IMR-90 (cell line): ENCODE data around the gene NEDD4L. TPM values are rescaled to one million over a fixed set of nuclear protein-coding genes. Genes with fewer than 3 reads are reported as not detected.

Experiments
- ATAC-seq: fragments of 200-7000 bp; cut with Tn5 transposase; 2 replicates; pipeline ENCODE4 v1.9.1; 2020; ENCODE audit warnings: low read depth, mild to moderate bottlenecking, moderate library complexity
- BruUV-seq: library from RNA; stranded (reverse); fragments of 400-500 nt; replicated peaks from 2 replicates; lab custom pipeline; 2021; lab: Mats Ljungman, UMichigan
- CTCF ChIA-PET: fragments of 300-600 bp; formaldehyde crosslinking; extraction: SDS; loops from one replicate; lab custom pipeline; 2021; ENCODE audit warnings: antibody characterized with exemption; lab: Yijun Ruan, JAX
- POLR2A ChIA-PET: fragments of 300-600 bp; sonication (Branson Sonifier 250); formaldehyde crosslinking; loops from one replicate; lab custom pipeline; 2022; ENCODE audit warnings: antibody characterized with exemption; ENCODE audit not compliant: unreplicated experiment; lab: Charles Lee
- DNase-seq: peaks from one replicate; pipeline ENCODE4 v3.0.0; 2013
- H2AFZ ChIP-seq: replicated peaks from 2 replicates; pipeline ENCODE3; 2013; ENCODE audit warnings: low read length, mild to moderate bottlenecking; ENCODE audit not compliant: poor library complexity
- H2AK5ac ChIP-seq: 2 replicates; pipeline ENCODE4 v1.6.1; 2013; ENCODE audit warnings: low read depth, low read length, inconsistent platforms
- H2AK9ac ChIP-seq: replicated peaks from 2 replicates; pipeline ENCODE3; 2013; ENCODE audit warnings: mild to moderate bottlenecking, low read depth, low read length, moderate library complexity; ENCODE audit not compliant: poor library complexity
- H2BK120ac ChIP-seq: 2 replicates; pipeline ENCODE4 v1.6.1; 2013; ENCODE audit warnings: low read depth, low read length, inconsistent platforms
- H2BK15ac ChIP-seq: 3 replicates; pipeline ENCODE4 v1.6.1; 2013; ENCODE audit warnings: low read depth, low read length, inconsistent platforms
- H2BK20ac ChIP-seq: 2 replicates; pipeline ENCODE4 v1.6.1; 2013; ENCODE audit warnings: low read depth, mild to moderate bottlenecking, inconsistent platforms, low read length, moderate library complexity
- H2BK5ac ChIP-seq: 2 replicates; pipeline ENCODE4 v1.6.1; 2013; ENCODE audit warnings: mild to moderate bottlenecking, low read depth, low read length, inconsistent platforms; ENCODE audit not compliant: poor library complexity, severe bottlenecking
- H3K14ac ChIP-seq: replicated peaks from 2 replicates; pipeline ENCODE4 v1.6.1; 2013; ENCODE audit warnings: low read depth, low read length, inconsistent platforms
- H3K18ac ChIP-seq: 2 replicates; pipeline ENCODE4 v1.6.1; 2013; ENCODE audit warnings: low read depth, low read length, control low read depth
- H3K23ac ChIP-seq: 2 replicates; pipeline ENCODE4 v1.6.1; 2013; ENCODE audit warnings: low read depth, low read length, inconsistent platforms
- H3K27ac ChIP-seq: 2 replicates; pipeline ENCODE4 v1.5.1; 2013; ENCODE audit warnings: mild to moderate bottlenecking, control low read depth, low read length; ENCODE audit not compliant: insufficient read depth
- H3K27me3 ChIP-seq: 2 replicates; pipeline ENCODE4 v1.6.1; 2013; ENCODE audit warnings: low read length; ENCODE audit not compliant: control insufficient read depth, insufficient read depth
- H3K36me3 ChIP-seq: 2 replicates; pipeline ENCODE4 v1.6.1; 2013; ENCODE audit warnings: low read length, mixed read lengths; ENCODE audit not compliant: control insufficient read depth, insufficient read depth
- H3K4ac ChIP-seq: 2 replicates; pipeline ENCODE4 v1.6.1; 2013; ENCODE audit warnings: low read depth, low read length, inconsistent platforms
- H3K4me1 ChIP-seq: 2 replicates; pipeline ENCODE4 v1.6.1; 2013; ENCODE audit warnings: low read length, mixed read lengths; ENCODE audit not compliant: control insufficient read depth, insufficient read depth
- H3K4me2 ChIP-seq: 2 replicates; pipeline ENCODE4 v1.6.1; 2013; ENCODE audit warnings: low read depth, mild to moderate bottlenecking, control low read depth, low read length, moderate library complexity
- H3K4me3 ChIP-seq: 2 replicates; pipeline ENCODE4 v1.5.1; 2013; ENCODE audit warnings: low read depth, mild to moderate bottlenecking, control low read depth, low read length, moderate library complexity; ENCODE audit not compliant: insufficient read depth
- H3K56ac ChIP-seq: 2 replicates; pipeline ENCODE4 v1.6.1; 2013; ENCODE audit warnings: low read length, inconsistent platforms; ENCODE audit not compliant: insufficient read depth; ENCODE audit errors: extremely low read depth
- H3K79me1 ChIP-seq, 2 experiments: 2 replicates each; pipeline ENCODE4 v1.6.1; 2013; ENCODE audit warnings: low read length in 2 of 2, inconsistent platforms in 1 of 2, low read depth in 1 of 2
- H3K9ac ChIP-seq: 2 replicates; pipeline ENCODE4 v1.6.1; 2013; ENCODE audit warnings: low read depth, low read length, control low read depth
- H3K9me1 ChIP-seq: 2 replicates; pipeline ENCODE4 v1.6.1; 2013; ENCODE audit warnings: low read length, inconsistent platforms; ENCODE audit not compliant: insufficient read depth
- H3K9me3 ChIP-seq: 2 replicates; pipeline ENCODE4 v1.6.1; 2013; ENCODE audit warnings: low read length; ENCODE audit not compliant: control insufficient read depth, insufficient read depth
- H4K20me1 ChIP-seq: 2 replicates; pipeline ENCODE4 v1.6.1; 2013; ENCODE audit warnings: low read length, inconsistent platforms; ENCODE audit not compliant: insufficient read depth
- H4K5ac ChIP-seq: 2 replicates; pipeline ENCODE4 v1.6.1; 2013; ENCODE audit warnings: mild to moderate bottlenecking, low read depth, low read length, control low read depth
- H4K8ac ChIP-seq, 2 experiments: 2 replicates each; pipeline ENCODE4 v1.6.1; 2013; ENCODE audit warnings: low read depth in 2 of 2, low read length in 2 of 2, control low read depth in 1 of 2, inconsistent platforms in 1 of 2
- H4K91ac ChIP-seq: 2 replicates; pipeline ENCODE4 v1.6.1; 2013; ENCODE audit warnings: low read depth, low read length, inconsistent platforms; ENCODE audit not compliant: insufficient read depth
- BHLHE40 ChIP-seq: fragments of 150-350 bp; IDR thresholded peaks from 2 replicates; pipeline ENCODE4 v1.6.1; 2016; ENCODE audit warnings: mild to moderate bottlenecking, low read depth, low read length
- CEBPB ChIP-seq: IDR thresholded peaks from 2 replicates; pipeline ENCODE4 v1.6.1; 2012; ENCODE audit warnings: low read depth, low read length, improper control_type of control experiment
- CHD1 ChIP-seq: IDR thresholded peaks from 2 replicates; pipeline ENCODE4 v1.6.1; 2012; ENCODE audit warnings: low read depth, low read length, improper control_type of control experiment
- CTCF ChIP-seq: conservative IDR thresholded peaks from 2 replicates; pipeline ENCODE4 v1.5.1; 2012; ENCODE audit warnings: mild to moderate bottlenecking, low read depth, low read length, improper control_type of control experiment
- ELK1 ChIP-seq: fragments of 150-350 bp; IDR thresholded peaks from 2 replicates; pipeline ENCODE4 v1.6.1; 2016; ENCODE audit warnings: low read depth, mild to moderate bottlenecking, low read length, moderate library complexity, borderline replicate concordance
- FOS ChIP-seq: fragments of 150-350 bp; IDR thresholded peaks from 2 replicates; pipeline ENCODE4 v1.6.1; 2016; ENCODE audit warnings: low read depth, low read length
- MAFK ChIP-seq: IDR thresholded peaks from 2 replicates; pipeline ENCODE4 v1.6.1; 2012; ENCODE audit warnings: low read depth, low read length, improper control_type of control experiment
- MAZ ChIP-seq: IDR thresholded peaks from 2 replicates; pipeline ENCODE4 v1.6.1; 2012; ENCODE audit warnings: low read depth, mild to moderate bottlenecking, low read length, improper control_type of control experiment, moderate library complexity, borderline replicate concordance
- MXI1 ChIP-seq: IDR thresholded peaks from 2 replicates; pipeline ENCODE4 v1.6.1; 2012; ENCODE audit warnings: low read depth, mild to moderate bottlenecking, low read length, moderate library complexity, borderline replicate concordance
- NFE2L2 ChIP-seq: fragments of 150-350 bp; IDR thresholded peaks from 2 replicates; pipeline ENCODE4 v1.6.1; 2016; ENCODE audit warnings: low read depth, mild to moderate bottlenecking, low read length
- POLR2A ChIP-seq: IDR thresholded peaks from 2 replicates; pipeline ENCODE4 v1.6.1; 2012; ENCODE audit warnings: mild to moderate bottlenecking, low read depth, low read length
- RAD21 ChIP-seq: IDR thresholded peaks from 2 replicates; pipeline ENCODE4 v1.6.1; 2012; ENCODE audit warnings: low read length, improper control_type of control experiment
- RCOR1 ChIP-seq: IDR thresholded peaks from 2 replicates; pipeline ENCODE4 v1.6.1; 2012; ENCODE audit warnings: mild to moderate bottlenecking, low read length, improper control_type of control experiment; ENCODE audit not compliant: insufficient replicate concordance
- RFX5 ChIP-seq: IDR thresholded peaks from 2 replicates; pipeline ENCODE4 v1.8.0; 2012; ENCODE audit warnings: low read depth, mild to moderate bottlenecking, low read length, moderate library complexity
- SMC3 ChIP-seq: fragments of 150-350 bp; IDR thresholded peaks from 2 replicates; pipeline ENCODE4 v1.6.1; 2016; ENCODE audit warnings: low read depth, mild to moderate bottlenecking, antibody characterized with exemption, low read length, moderate library complexity
- WGBS, 2 experiments: methylation state at CpG; one replicate each; pipeline versions ENCODE4 v1.1.5 to v1.1.7; 2013; ENCODE audit warnings: missing lambda C conversion rate in 2 of 2; ENCODE audit not compliant: insufficient read length in 1 of 2; ENCODE audit errors: extremely low coverage in 2 of 2; 5-methylcytosine and 5-hydroxymethylcytosine counted together
- dilution Hi-C: fragments of 300-500 bp; cut with HindIII; formaldehyde crosslinking; loops from one replicate; pipeline ENCODE4 v1.14.3; 2018; ENCODE audit warnings: low sequenced_read_pairs; ENCODE audit not compliant: unreplicated experiment
- in situ Hi-C: fragments of 300-500 bp; cut with MboI; formaldehyde crosslinking; loops from 3 replicates; pipeline ENCODE4 v1.14.3; 2019; ENCODE audit warnings: low sequenced_read_pairs, inconsistent platforms, mixed read lengths
- intact Hi-C: fragments of 100-400 bp; cut with micrococcal nuclease; formaldehyde crosslinking; loops from 2 replicates; pipeline ENCODE4 v1.10.0; 2022
- polyA plus RNA-seq, 3 experiments: library from polyadenylated mRNA; depleted of rRNA; stranded (reverse); fragments of >200 nt; gene quantifications; 2 replicates each; pipeline ENCODE4 v1.2.3, GENCODE V29; 2012; ENCODE audit warnings: low replicate concordance in 1 of 3
- total RNA-seq: library from RNA; depleted of rRNA; stranded (reverse); fragments of >200 nt; gene quantifications from 2 replicates; pipeline ENCODE4 v1.2.3, GENCODE V29; 2012
- TF ChIP-seq, protein P1 (sequence below): fragments of 150-350 bp; IDR thresholded peaks from 2 replicates; pipeline ENCODE4 v1.6.1; 2017; ENCODE audit warnings: mild to moderate bottlenecking, antibody characterized with exemption, low read length, low read depth

Gene NEDD4L
- total and polyA plus RNA-seq, 2 of the 4 experiments (the other 2 are of a cell fraction), result 10.0 to 10.9 TPM

GRCh38 chr18:58226429-58226828 is 182.4 kb downstream of the NEDD4L start:
- intact Hi-C loops, result no loop called here
- Histone ChIP-seq H2AK5ac (peak overlapping the region; percentile 7; the same call in 1 of the 2 replicates), H4K8ac (no peak overlapping the region), H3K14ac (no peak overlapping the region), H4K91ac (no peak overlapping the region), H4K5ac (no peak overlapping the region; the same call in 1 of the 2 replicates), H3K9me3 (no peaks in the 10 kb centered on the region), H2BK5ac (no peak overlapping the region), H3K4me1 (peaks cover 13% of the 10 kb centered on the region), H3K18ac (no peak overlapping the region), H3K4me3 (no peak overlapping the region), H3K9me1 (peaks cover 17% of the 10 kb centered on the region), H2BK20ac (peak overlapping the region; percentile 51), H3K27me3 (no peaks in the 10 kb centered on the region), H2BK120ac (no peak overlapping the region), H2AFZ (no peak overlapping the region), H3K4me2 (no peak overlapping the region), H3K9ac (no peak overlapping the region), H4K20me1 (no peaks in the 10 kb centered on the region), H3K23ac (no peak overlapping the region), H2BK15ac (no peak overlapping the region), H3K4ac (peak overlapping the region; percentile 64), H3K79me1 (peaks cover 0 to 12% of the 10 kb centered on the region in 2 experiments; a peak in 2 of 4 replicates), H3K36me3 (no peaks in the 10 kb centered on the region), H3K56ac (no peak overlapping the region), H2AK9ac (no peak overlapping the region), H3K27ac (no peak overlapping the region)
- dilution Hi-C loops, result no loop called here
- no TSS peak for BruUV-seq
- ChIA-PET CTCF (no interaction called here), POLR2A (no interaction called here)
- in situ Hi-C loops, result no loop called here
- WGBS, 2 experiments, result no CpG with 5 or more reads among the region's 3 CpGs
- no peak for ATAC-seq
- no peak for DNase-seq
- TF ChIP-seq RFX5 (no peak), CEBPB (no peak), ELK1 (no peak), CHD1 (no peak), MAFK (no peak), NFE2L2 (no peak), BHLHE40 (no peak), FOS (no peak), CTCF (no peak), RAD21 (no peak), POLR2A (no peak), SMC3 (no peak), MAZ (no peak), RCOR1 (no peak), MXI1 (no peak)
- TF ChIP-seq, protein P1, sequence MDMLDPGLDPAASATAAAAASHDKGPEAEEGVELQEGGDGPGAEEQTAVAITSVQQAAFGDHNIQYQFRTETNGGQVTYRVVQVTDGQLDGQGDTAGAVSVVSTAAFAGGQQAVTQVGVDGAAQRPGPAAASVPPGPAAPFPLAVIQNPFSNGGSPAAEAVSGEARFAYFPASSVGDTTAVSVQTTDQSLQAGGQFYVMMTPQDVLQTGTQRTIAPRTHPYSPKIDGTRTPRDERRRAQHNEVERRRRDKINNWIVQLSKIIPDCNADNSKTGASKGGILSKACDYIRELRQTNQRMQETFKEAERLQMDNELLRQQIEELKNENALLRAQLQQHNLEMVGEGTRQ, result no peak
